Thymus (tissue), 11 donors: Measurements from ENCODE around the gene C20orf202. TPM values are rescaled to one million over a fixed set of nuclear protein-coding genes. Genes with fewer than 3 reads are reported as not detected.
"Not testable (repeated sequence)": the region's sequence is repeated elsewhere in the genome, so short reads cannot be mapped to it uniquely, and the experiment has no call there.

Source experiments
- DNase-seq, 9 donors: peaks; one replicate each; pipeline ENCODE4 v3.0.0-alpha.2; 2013; ENCODE audit warnings: low spot score in 9 of 9, low read depth in 6 of 9, missing footprints in 1 of 9
- H3K27ac ChIP-seq, 2 donors: one replicate each; pipeline ENCODE4 v1.5.1; 2013; ENCODE audit warnings: control low read depth in 1 of 2, low read depth in 1 of 2, low read length in 1 of 2, mild to moderate bottlenecking in 1 of 2, moderate library complexity in 1 of 2
- H3K27me3 ChIP-seq, 2 donors: one replicate each; pipeline ENCODE4 v1.5.1; 2013; ENCODE audit warnings: low read length in 1 of 2; ENCODE audit not compliant: control insufficient read depth in 2 of 2, insufficient read depth in 1 of 2
- H3K36me3 ChIP-seq, 2 donors: one replicate each; pipeline ENCODE4 v1.5.1; 2013; ENCODE audit warnings: low read length in 1 of 2, mild to moderate bottlenecking in 1 of 2, moderate library complexity in 1 of 2; ENCODE audit not compliant: control insufficient read depth in 2 of 2, insufficient read depth in 2 of 2
- H3K4me1 ChIP-seq, 2 donors: one replicate each; pipeline ENCODE4 v1.5.1; 2013; ENCODE audit warnings: low read length in 2 of 2; ENCODE audit not compliant: control insufficient read depth in 2 of 2, insufficient read depth in 2 of 2
- H3K4me3 ChIP-seq, 2 donors: one replicate each; pipeline ENCODE4 v1.5.1; 2013; ENCODE audit warnings: low read length in 2 of 2, control low read depth in 1 of 2, mild to moderate bottlenecking in 1 of 2
- H3K9me3 ChIP-seq, 2 donors: one replicate each; pipeline ENCODE4 v1.5.1; 2013; ENCODE audit warnings: low read length in 1 of 2, mild to moderate bottlenecking in 1 of 2; ENCODE audit not compliant: control insufficient read depth in 2 of 2, insufficient read depth in 1 of 2
- WGBS: extraction: QIAGEN DNeasy Blood & Tissue Kit; methylation state at CpG from one replicate; pipeline ENCODE4 v1.1.7; 2013; 5-methylcytosine and 5-hydroxymethylcytosine counted together
- polyA plus RNA-seq: library from polyadenylated mRNA; stranded (reverse); fragments of 200-250 nt; gene quantifications from one replicate; pipeline ENCODE4 v1.2.3, GENCODE V29; 2013
- total RNA-seq: library from RNA; stranded (reverse); fragments of 120-200 nt; gene quantifications from one replicate; pipeline ENCODE4 v1.2.4, GENCODE V29; 2013
- donor health status: healthy.

The C20orf202 gene
- total and polyA plus RNA-seq, 2 donors, result 0.09 to 0.27 TPM

- no peak overlapping the region for H3K4me3 ChIP-seq
- H3K9me3 ChIP-seq, result no peaks in the 10 kb centered on the region
- H3K4me1 ChIP-seq, result no peaks in the 10 kb centered on the region
- peaks cover 2 to 10% of the 10 kb centered on the region in 2 donors for H3K27me3 ChIP-seq
- H3K36me3 ChIP-seq, result no peaks in the 10 kb centered on the region
- 83% methylated on average over 5 of the region's 5 CpGs for WGBS
- DNase-seq, result no peak
- H3K27ac ChIP-seq, result no peak overlapping the region
These were observed 6.5 kb downstream of the C20orf202 start for GRCh38 chr20:1209447-1210387.

GRCh38 chr20:1210501-1210900, 7.2 kb downstream of the C20orf202 start:
- H3K27me3 ChIP-seq, result peaks cover 2 to 10% of the 10 kb centered on the region in 2 donors
- 96% methylated on average over 1 of the region's 1 CpG for WGBS
- H3K4me1 ChIP-seq, result no peaks in the 10 kb centered on the region
- no peak for DNase-seq
- H3K27ac ChIP-seq, result no peak overlapping the region
- no peaks in the 10 kb centered on the region for H3K9me3 ChIP-seq
- H3K36me3 ChIP-seq, result no peaks in the 10 kb centered on the region
- no peak overlapping the region for H3K4me3 ChIP-seq

GRCh38 chr20:1212023-1212422, 8.8 kb downstream of the C20orf202 start:
- H3K4me1 ChIP-seq, result no peaks in the 10 kb centered on the region
- no peak for DNase-seq
- no peaks in the 10 kb centered on the region for H3K9me3 ChIP-seq
- no peaks in the 10 kb centered on the region for H3K36me3 ChIP-seq
- H3K4me3 ChIP-seq, result no peak overlapping the region
- peaks cover 2 to 10% of the 10 kb centered on the region in 2 donors for H3K27me3 ChIP-seq
- H3K27ac ChIP-seq, result no peak overlapping the region

- 17% methylated on average over 21 of the region's 21 CpGs for WGBS
- DNase-seq, result peak in 7 of 9 donors; percentile 27 to 73 (median 47)
- Histone ChIP-seq H3K27ac (no peak overlapping the region), H3K9me3 (no peaks in the 10 kb centered on the region), H3K36me3 (no peaks in the 10 kb centered on the region), H3K4me3 (no peak overlapping the region), H3K27me3 (peaks cover 2 to 10% of the 10 kb centered on the region in 2 donors), H3K4me1 (no peaks in the 10 kb centered on the region)
These were observed 9.5 kb downstream of the C20orf202 start for GRCh38 chr20:1212607-1213396.

GRCh38 chr20:1214838-1215261, 11.6 kb downstream of the C20orf202 start:
- Histone ChIP-seq H3K36me3 (no peaks in the 10 kb centered on the region), H3K9me3 (no peaks in the 10 kb centered on the region), H3K27me3 (peaks cover 2 to 10% of the 10 kb centered on the region in 2 donors), H3K27ac (no peak overlapping the region), H3K4me3 (no peak overlapping the region), H3K4me1 (no peaks in the 10 kb centered on the region)
- WGBS, result 94% methylated on average over 4 of the region's 4 CpGs
- no peak for DNase-seq

GRCh38 chr20:1215386-1216170, 12.3 kb downstream of the C20orf202 start:
- WGBS, result 62% methylated on average over 11 of the region's 11 CpGs

GRCh38 chr20:1216527-1217427, 13.5 kb downstream of the C20orf202 start:
- 94% methylated on average over 19 of the region's 19 CpGs for WGBS
- not testable (repeated sequence) for H3K4me1 ChIP-seq, DNase-seq, H3K9me3 ChIP-seq, H3K4me3 ChIP-seq, H3K27me3 ChIP-seq, H3K36me3 ChIP-seq, H3K27ac ChIP-seq

More at GRCh38 chr20:1215386-1216170, 12.3 kb downstream of the C20orf202 start:
- Histone ChIP-seq H3K9me3 (no peaks in the 10 kb centered on the region), H3K4me1 (no peaks in the 10 kb centered on the region), H3K27me3 (peaks cover 2 to 8% of the 10 kb centered on the region in 2 donors), H3K27ac (no peak overlapping the region), H3K4me3 (no peak overlapping the region), H3K36me3 (no peaks in the 10 kb centered on the region)
- peak in 1 of 9 donors; percentile 25 for DNase-seq

GRCh38 chr20:1222750-1223149, 19.5 kb downstream of the C20orf202 start:
- H3K4me1 ChIP-seq, DNase-seq, H3K4me3 ChIP-seq, H3K9me3 ChIP-seq, H3K36me3 ChIP-seq, H3K27ac ChIP-seq: not testable (repeated sequence)
- WGBS, result 95% methylated on average over 4 of the region's 4 CpGs
- peaks cover 11 to 33% of the 10 kb centered on the region in 2 donors for H3K27me3 ChIP-seq
